Epithelial cell of prostate (primary cell): ENCODE data around the gene EIF2B1.

Experiments used
- DNase-seq: peaks from one replicate; pipeline ENCODE4 v3.0.0-alpha.2; 2011; ENCODE audit warnings: low read depth, low spot score
- H3K27ac ChIP-seq: fragments of 450-650 bp; 2 replicates; pipeline ENCODE4 v1.5.1; 2017; ENCODE audit warnings: mild to moderate bottlenecking

EIF2B1 gene

GRCh38 chr12:123633379-123634141 lies at the start of gene EIF2B1, which contains the start of gene GTF2H3:
Gene EIF2B1, minus strand, starts transcription at chr12:123633686. Its CDS starts 129 bp downstream, at chr12:123633557.
Gene GTF2H3, plus strand, starts transcription at chr12:123633829. Its CDS starts 31 bp downstream, at chr12:123633860.
- peak; percentile 81 for DNase-seq
- H3K27ac ChIP-seq: peak within 1 kb of the TSS; percentile 56

- no peak for DNase-seq
- no peak overlapping the region for H3K27ac ChIP-seq
These were observed 48.1 kb upstream of the EIF2B1 start for GRCh38 chr12:123681605-123682004.

GRCh38 chr12:123678981-123679380 lies 45.5 kb upstream of the EIF2B1 start:
- H3K27ac ChIP-seq: no peak overlapping the region
- DNase-seq: no peak

GRCh38 chr12:123676616-123677320 lies 43.3 kb upstream of the EIF2B1 start:
- no peak for DNase-seq

GRCh38 chr12:123675436-123675835 lies 42.0 kb upstream of the EIF2B1 start:
- no peak for DNase-seq
- no peak overlapping the region for H3K27ac ChIP-seq

More at GRCh38 chr12:123676616-123677320, 43.3 kb upstream of the EIF2B1 start:
- no peak overlapping the region for H3K27ac ChIP-seq

DNA sequence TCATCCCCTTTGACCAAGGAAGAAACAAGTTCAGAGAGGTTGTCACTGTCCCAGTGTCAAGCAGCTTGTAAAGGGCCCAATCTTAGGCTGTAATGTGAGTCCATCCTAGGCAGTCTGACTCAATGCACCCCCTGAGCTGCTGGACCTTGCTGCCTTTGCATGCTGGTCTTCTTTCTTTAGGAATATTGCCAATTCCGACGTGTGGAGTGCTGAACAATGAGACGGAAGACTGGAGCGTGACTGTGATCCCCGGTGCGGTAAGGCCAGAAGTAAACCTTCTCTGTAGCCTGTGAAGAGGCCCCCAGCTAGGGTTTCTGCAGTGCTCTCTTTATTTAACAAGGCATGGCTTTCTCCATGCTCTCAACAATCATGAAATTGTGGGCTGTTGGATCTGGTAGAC lies 38.4 kb upstream of the EIF2B1 start:
- no peak for DNase-seq
- no peak overlapping the region for H3K27ac ChIP-seq

DNA sequence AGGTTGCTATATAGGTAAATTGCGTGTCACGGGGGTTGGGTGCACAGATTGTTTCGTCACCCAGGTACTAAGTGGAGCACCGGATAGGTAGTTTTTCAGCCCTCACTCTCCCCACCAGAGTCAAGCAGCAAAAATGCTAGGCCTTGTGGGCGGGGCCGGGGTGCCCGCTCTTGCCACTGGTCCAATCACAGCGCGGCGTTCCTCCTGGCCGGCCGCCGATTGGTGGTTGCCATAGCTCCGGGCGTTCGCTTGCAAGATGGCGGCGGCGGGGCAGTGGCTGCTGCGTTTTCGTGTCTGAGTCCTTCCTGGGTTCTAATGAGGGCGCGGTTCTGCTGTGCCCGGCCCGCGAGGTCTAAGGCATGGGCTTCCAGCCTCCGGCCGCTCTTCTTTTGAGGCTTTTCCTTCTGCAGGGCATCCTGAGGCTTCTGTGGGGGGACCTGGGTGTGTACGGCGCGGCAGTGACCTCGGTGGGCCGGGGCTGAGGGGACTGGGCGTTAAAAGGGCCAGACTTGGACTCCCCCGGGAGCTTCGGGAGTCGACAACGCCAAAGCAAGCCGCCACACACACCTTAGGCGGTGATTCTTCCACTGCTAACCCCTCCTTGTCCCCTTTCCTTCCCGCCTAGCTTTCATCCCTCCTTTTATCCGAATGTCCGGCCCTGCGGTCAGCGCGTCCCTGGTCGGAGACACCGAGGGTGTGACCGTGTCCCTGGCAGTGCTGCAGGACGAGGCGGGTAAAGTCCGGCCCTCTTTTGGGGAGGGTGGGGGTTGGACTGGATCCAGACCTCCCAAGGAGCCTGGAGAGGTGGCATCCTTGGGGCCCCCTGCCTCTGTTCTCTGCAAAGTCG lies 37.6 kb upstream of the EIF2B1 start, which contains the start of gene TCTN2:
TSS of gene TCTN2 (plus strand) at position 232 of the 847 bp plus-strand sequence. CDS start at position 360, 128 bp downstream.
- DNase-seq: peak; percentile 40

DNA sequence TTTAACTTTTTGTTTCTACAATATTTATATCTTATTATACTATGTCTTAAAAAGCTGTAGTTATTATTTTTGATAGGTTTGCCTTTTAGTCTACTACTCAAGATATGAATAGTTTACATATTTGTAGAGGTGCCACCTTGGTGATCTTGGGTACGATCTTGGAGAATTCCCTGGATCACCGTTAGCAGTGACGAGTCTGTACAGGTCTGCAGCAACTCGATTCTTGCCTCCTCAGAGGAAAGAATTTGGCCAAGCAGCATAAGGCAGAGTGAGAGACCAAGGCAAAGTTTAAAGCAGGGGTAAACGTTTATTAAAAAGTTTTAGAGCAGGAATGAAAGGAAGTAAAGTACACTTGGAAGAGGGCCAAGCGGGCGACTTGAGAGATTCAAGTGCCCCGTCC lies 34.3 kb upstream of the EIF2B1 start:
- H3K27ac ChIP-seq: no peak overlapping the region
- DNase-seq: no peak

More for the DNA sequence above, 37.6 kb upstream of the EIF2B1 start, which contains the start of gene TCTN2:
- no peak within 1 kb of the TSS for H3K27ac ChIP-seq

- H3K27ac ChIP-seq: peak overlapping the region; percentile 77
- DNase-seq: peak; percentile 66
These were observed 26.7 kb upstream of the EIF2B1 start for GRCh38 chr12:123659996-123660727.

- H3K27ac ChIP-seq: no peak overlapping the region
- no peak for DNase-seq
These were observed 23.7 kb upstream of the EIF2B1 start for GRCh38 chr12:123657211-123657610.

DNA sequence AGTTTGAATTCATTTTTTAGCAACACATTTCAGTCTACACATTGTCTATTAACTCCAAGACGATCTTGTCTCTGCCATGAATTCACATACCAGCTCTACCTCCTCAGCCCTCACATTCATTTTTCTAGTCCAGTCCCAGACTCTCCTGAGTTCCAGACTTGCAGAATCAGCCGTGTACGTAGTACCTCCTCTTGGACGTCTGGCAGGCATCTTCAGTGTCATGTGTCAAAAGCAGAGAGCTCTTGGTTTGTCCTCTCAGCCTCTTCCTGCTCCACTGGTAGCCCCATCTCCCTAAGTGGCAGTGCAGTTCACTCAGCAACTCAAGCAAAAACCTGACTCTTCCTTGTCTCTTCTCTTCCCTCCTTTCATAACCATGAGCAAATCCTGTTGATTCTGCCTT lies 22.9 kb upstream of the EIF2B1 start:
- no peak overlapping the region for H3K27ac ChIP-seq
- no peak for DNase-seq

DNA sequence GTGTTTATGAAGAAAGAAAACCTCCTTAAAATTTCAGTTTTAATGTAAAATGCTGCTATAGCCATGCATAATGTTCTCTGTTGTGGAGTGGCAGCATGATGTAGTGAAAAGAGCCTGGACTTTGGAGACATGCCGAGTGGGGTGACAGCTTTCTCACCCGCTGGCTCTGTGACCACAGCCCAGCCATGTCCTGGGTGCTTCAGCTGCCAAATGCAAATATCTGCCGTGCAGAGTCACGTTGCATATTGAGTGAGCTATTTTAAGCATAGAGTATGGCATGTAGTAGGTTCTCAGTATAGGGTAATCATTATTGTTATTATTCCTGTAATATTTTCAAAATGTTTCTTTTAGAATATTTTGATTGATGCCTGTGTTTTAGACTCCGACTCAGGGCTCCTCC lies 21.9 kb upstream of the EIF2B1 start:
- no peak for DNase-seq
- H3K27ac ChIP-seq: no peak overlapping the region

- DNase-seq: no peak
- no peak overlapping the region for H3K27ac ChIP-seq
These were observed 20.7 kb upstream of the EIF2B1 start for GRCh38 chr12:123654129-123654701.

- H3K27ac ChIP-seq: no peak overlapping the region
- no peak for DNase-seq
These were observed 14.9 kb upstream of the EIF2B1 start for GRCh38 chr12:123648401-123648800.

DNA sequence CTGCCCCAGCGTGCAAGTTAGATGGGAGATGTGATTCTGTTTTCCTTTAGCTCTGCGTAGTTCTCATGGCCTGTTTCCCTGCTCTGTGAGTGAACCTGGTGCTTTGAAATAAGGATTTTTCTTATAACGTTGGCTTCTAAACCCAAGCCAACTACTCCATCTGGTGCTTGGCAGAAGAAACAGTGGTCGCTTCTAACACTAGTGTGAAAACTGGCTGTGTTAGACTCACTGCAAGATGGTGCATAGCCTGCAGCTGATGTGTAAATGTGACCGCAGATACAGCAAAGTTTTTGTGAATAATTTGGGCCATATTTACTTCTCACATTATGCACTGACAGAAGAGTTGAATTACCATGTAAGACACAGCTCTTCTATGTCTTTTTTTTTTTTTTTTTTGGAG lies 12.4 kb upstream of the EIF2B1 start:
- no peak for DNase-seq
- H3K27ac ChIP-seq: no peak overlapping the region

GRCh38 chr12:123645380-123645779 lies 11.9 kb upstream of the EIF2B1 start:
- DNase-seq: no peak
- no peak overlapping the region for H3K27ac ChIP-seq

DNA sequence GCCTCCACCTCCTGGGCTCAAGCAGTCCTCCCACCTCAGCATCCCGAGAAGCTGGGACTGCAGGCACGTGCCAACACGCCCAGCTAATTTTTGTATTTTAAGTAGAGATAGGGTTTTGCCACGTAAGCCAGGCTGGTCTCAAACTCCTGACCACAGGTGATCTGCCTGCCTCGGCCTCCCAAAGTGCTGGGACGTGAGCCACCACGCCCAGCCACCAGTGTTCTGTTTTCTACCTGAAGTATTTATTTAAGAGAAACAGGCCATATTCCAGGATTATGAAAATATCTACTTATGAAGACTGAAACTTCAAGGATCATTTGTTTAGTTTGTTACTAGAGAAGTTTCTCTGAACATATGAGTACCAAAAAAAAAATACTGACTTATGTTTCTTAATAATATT lies 10.4 kb upstream of the EIF2B1 start:
- DNase-seq: no peak
- no peak overlapping the region for H3K27ac ChIP-seq

GRCh38 chr12:123634142-123634561 lies 666 bp upstream of the EIF2B1 start:
- H3K27ac ChIP-seq: peak overlapping the region; percentile 56
- no peak for DNase-seq
